Fibroblast of lung (primary cell): ENCODE results near the gene FIP1L1. TPM values are rescaled to one million over a fixed set of nuclear protein-coding genes. Genes with fewer than 3 reads are reported as not detected.

Source experiments
- DNase-seq, 2 donors: peaks; one replicate each; pipeline versions ENCODE4 v3.0.0 to v3.0.0-alpha.2; 2010; ENCODE audit warnings: low read depth in 2 of 2
- H2AFZ ChIP-seq: 2 replicates; pipeline ENCODE4 v1.5.1; 2012; ENCODE audit warnings: low read length, control low read depth, inconsistent platforms
- H3K27ac ChIP-seq: 2 replicates; pipeline ENCODE4 v1.5.1; 2011; ENCODE audit warnings: low read length, control low read depth; ENCODE audit not compliant: insufficient read depth
- H3K27me3 ChIP-seq: 2 replicates; pipeline ENCODE4 v1.5.1; 2011; ENCODE audit warnings: mild to moderate bottlenecking, low read length; ENCODE audit not compliant: control insufficient read depth, insufficient read depth
- H3K36me3 ChIP-seq: 2 replicates; pipeline ENCODE4 v1.5.1; 2011; ENCODE audit warnings: low read length; ENCODE audit not compliant: control insufficient read depth, insufficient read depth
- H3K4me1 ChIP-seq: 2 replicates; pipeline ENCODE4 v1.5.1; 2011; ENCODE audit warnings: low read length; ENCODE audit not compliant: control insufficient read depth, insufficient read depth; ENCODE audit errors: extremely low read depth
- H3K4me2 ChIP-seq: 2 replicates; pipeline ENCODE4 v1.5.1; 2011; ENCODE audit warnings: low read length, control low read depth; ENCODE audit not compliant: insufficient read depth; ENCODE audit errors: extremely low read depth
- H3K4me3 ChIP-seq, 4 experiments: fragments of 200-600 bp in 1 of 4; sonication (generic) in 1 of 4; replicated peaks in 1 of 4; 2 replicates each; pipeline ENCODE4 v1.5.1; 2011 to 2016; ENCODE audit warnings: low read length in 4 of 4, low read depth in 3 of 4, mild to moderate bottlenecking in 3 of 4, control low read depth in 2 of 4, inconsistent platforms in 1 of 4, mixed read lengths in 1 of 4; ENCODE audit not compliant: insufficient read depth in 1 of 4; ENCODE audit errors: control extremely low read depth in 1 of 4
- H3K79me2 ChIP-seq: 2 replicates; pipeline ENCODE4 v1.5.1; 2012; ENCODE audit warnings: mild to moderate bottlenecking, low read length, inconsistent platforms; ENCODE audit not compliant: control insufficient read depth, insufficient read depth
- H3K9ac ChIP-seq: 2 replicates; pipeline ENCODE4 v1.5.1; 2011; ENCODE audit warnings: mild to moderate bottlenecking, low read length, control low read depth; ENCODE audit not compliant: insufficient read depth
- H3K9me3 ChIP-seq: 2 replicates; pipeline ENCODE4 v1.5.1; 2012; ENCODE audit warnings: low read depth, low read length; ENCODE audit not compliant: control insufficient read depth, insufficient read depth
- H4K20me1 ChIP-seq: 2 replicates; pipeline ENCODE4 v1.5.1; 2011; ENCODE audit warnings: low read length; ENCODE audit not compliant: control insufficient read depth, insufficient read depth; ENCODE audit errors: extremely low read depth
- EZH2 ChIP-seq: IDR thresholded peaks from 2 replicates; pipeline ENCODE4 v1.5.1; 2012; ENCODE audit warnings: low read length, control low read depth, mild to moderate bottlenecking; ENCODE audit errors: missing control alignments
- polyA plus RNA-seq, 2 donors: library from polyadenylated mRNA; depleted of rRNA in 1 of 2; stranded (reverse) in 1 of 2; unstranded in 1 of 2; fragments of >200 nt; gene quantifications; 2 replicates each; pipeline ENCODE4 v1.2.1, GENCODE V29; 2011 to 2012; ENCODE audit warnings: missing spikeins in 1 of 2
- total RNA-seq: library from RNA; depleted of rRNA; stranded (reverse); fragments of >200 nt; gene quantifications from 2 replicates; pipeline ENCODE4 v1.2.1, GENCODE V29; 2014
- TF ChIP-seq, protein P1 (sequence below), 2 donors: IDR thresholded peaks in 1 of 2; conservative IDR thresholded peaks in 1 of 2; 1 replicate in 1 of 2; 2 replicates in 1 of 2; pipeline ENCODE4 v1.5.1; 2011 to 2012; ENCODE audit warnings: low read length in 2 of 2, control low read depth in 1 of 2, inconsistent platforms in 1 of 2, low read depth in 1 of 2, mild to moderate bottlenecking in 1 of 2

FIP1L1 gene
- total and polyA plus RNA-seq, 2 donors (not counting 1 experiment from before 2014, with no cell fraction given) = 22.3 to 98.3 TPM

DNA sequence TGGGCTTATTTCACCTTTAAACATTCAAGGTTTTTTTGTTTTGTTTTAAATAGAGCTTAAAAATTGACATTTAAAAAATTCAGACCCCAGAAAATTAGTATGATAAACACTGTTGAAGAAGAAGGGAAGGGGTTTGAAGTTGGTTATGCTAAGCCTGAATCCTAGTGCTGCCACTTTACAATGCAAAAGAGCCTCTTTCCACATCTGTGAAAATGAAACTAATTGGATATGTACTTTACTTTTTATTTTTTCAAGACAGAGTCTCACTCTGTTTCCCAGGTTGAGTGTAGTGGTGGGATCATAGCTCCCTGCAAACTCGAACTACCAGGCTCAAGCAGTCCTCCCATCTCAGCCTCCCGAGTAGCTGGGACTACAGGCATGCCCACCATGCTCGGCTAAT lies 41.8 kb downstream of the FIP1L1 start:
- Histone ChIP-seq H4K20me1 (no peaks in the 10 kb centered on the region), H3K4me1 (no peaks in the 10 kb centered on the region), H3K36me3 (no peaks in the 10 kb centered on the region), H3K79me2 (no peaks in the 10 kb centered on the region), H3K27ac (no peak overlapping the region), H3K9me3 (no peaks in the 10 kb centered on the region), H3K4me2 (no peak overlapping the region), H2AFZ (no peak overlapping the region), H3K4me3 (no peak overlapping the region), H3K9ac (no peak overlapping the region), H3K27me3 (no peaks in the 10 kb centered on the region)
- TF ChIP-seq, protein P1, sequence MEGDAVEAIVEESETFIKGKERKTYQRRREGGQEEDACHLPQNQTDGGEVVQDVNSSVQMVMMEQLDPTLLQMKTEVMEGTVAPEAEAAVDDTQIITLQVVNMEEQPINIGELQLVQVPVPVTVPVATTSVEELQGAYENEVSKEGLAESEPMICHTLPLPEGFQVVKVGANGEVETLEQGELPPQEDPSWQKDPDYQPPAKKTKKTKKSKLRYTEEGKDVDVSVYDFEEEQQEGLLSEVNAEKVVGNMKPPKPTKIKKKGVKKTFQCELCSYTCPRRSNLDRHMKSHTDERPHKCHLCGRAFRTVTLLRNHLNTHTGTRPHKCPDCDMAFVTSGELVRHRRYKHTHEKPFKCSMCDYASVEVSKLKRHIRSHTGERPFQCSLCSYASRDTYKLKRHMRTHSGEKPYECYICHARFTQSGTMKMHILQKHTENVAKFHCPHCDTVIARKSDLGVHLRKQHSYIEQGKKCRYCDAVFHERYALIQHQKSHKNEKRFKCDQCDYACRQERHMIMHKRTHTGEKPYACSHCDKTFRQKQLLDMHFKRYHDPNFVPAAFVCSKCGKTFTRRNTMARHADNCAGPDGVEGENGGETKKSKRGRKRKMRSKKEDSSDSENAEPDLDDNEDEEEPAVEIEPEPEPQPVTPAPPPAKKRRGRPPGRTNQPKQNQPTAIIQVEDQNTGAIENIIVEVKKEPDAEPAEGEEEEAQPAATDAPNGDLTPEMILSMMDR (conservative IDR thresholded peaks at IDR 0.05 in 1 of 2, IDR thresholded peaks at IDR 0.05 in 1 of 2; ENCODE audit: low read depth in 1 of 2, low read length in 2 of 2) = no peak
- no peak for TF ChIP-seq EZH2
- no peak for DNase-seq

GRCh38 chr4:53421791-53422190 lies 44.4 kb downstream of the FIP1L1 start:
- no peaks in the 10 kb centered on the region for H3K27me3 ChIP-seq
- no peaks in the 10 kb centered on the region for H3K79me2 ChIP-seq
- no peak overlapping the region for H3K4me2 ChIP-seq

DNA sequence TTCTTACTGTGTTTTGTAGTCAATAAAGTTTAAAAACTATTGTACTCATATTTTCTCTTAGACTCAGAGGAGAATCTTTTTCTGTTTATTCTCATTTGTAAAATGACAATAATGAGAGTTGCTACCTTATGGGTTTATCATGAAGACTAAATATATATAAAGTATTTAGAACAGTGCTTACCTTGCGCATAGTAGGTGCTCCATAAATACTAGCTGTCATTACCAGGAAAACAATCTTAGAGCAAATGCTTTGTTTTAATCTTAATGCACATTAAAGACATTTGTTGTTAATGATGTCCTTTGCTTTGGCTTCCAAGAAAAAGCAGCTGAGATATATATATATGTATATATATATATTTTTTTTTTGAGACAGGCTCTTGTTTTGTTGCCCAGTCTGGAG lies 44.9 kb downstream of the FIP1L1 start:
- no peaks in the 10 kb centered on the region for H3K4me1 ChIP-seq
- TF ChIP-seq, protein P1 (conservative IDR thresholded peaks at IDR 0.05 in 1 of 2, IDR thresholded peaks at IDR 0.05 in 1 of 2; ENCODE audit: low read depth in 1 of 2, low read length in 2 of 2) = no peak
- no peak for TF ChIP-seq EZH2
- no peaks in the 10 kb centered on the region for H3K79me2 ChIP-seq
- H3K27me3 ChIP-seq = no peaks in the 10 kb centered on the region
- H4K20me1 ChIP-seq = no peaks in the 10 kb centered on the region
- H3K9ac ChIP-seq = no peak overlapping the region
- H3K27ac ChIP-seq = no peak overlapping the region
- H2AFZ ChIP-seq = no peak overlapping the region
- H3K9me3 ChIP-seq = no peaks in the 10 kb centered on the region
- DNase-seq = no peak
- H3K4me2 ChIP-seq = no peak overlapping the region
- no peak overlapping the region for H3K4me3 ChIP-seq
- H3K36me3 ChIP-seq = peaks cover 3% of the 10 kb centered on the region

More at GRCh38 chr4:53421791-53422190, 44.4 kb downstream of the FIP1L1 start:
- no peak overlapping the region for H3K9ac ChIP-seq
- DNase-seq = no peak
- H3K9me3 ChIP-seq = no peaks in the 10 kb centered on the region
- no peaks in the 10 kb centered on the region for H4K20me1 ChIP-seq
- no peaks in the 10 kb centered on the region for H3K36me3 ChIP-seq
- no peak overlapping the region for H3K27ac ChIP-seq
- no peak overlapping the region for H3K4me3 ChIP-seq
- TF ChIP-seq, protein P1 (conservative IDR thresholded peaks at IDR 0.05 in 1 of 2, IDR thresholded peaks at IDR 0.05 in 1 of 2; ENCODE audit: low read depth in 1 of 2, low read length in 2 of 2) = no peak
- no peak for TF ChIP-seq EZH2
- no peak overlapping the region for H2AFZ ChIP-seq
- no peaks in the 10 kb centered on the region for H3K4me1 ChIP-seq
